GM12878 (cell line): ENCODE data around the gene MYADM. TPM values are rescaled to one million over a fixed set of nuclear protein-coding genes. Genes with fewer than 3 reads are reported as not detected.

ENCODE experiments used
- ATAC-seq: fragments of 200-7000 bp; cut with Tn5 transposase; 3 replicates; pipeline ENCODE4 v1.9.1; 2020; ENCODE audit warnings: mild to moderate bottlenecking, moderate library complexity
- BruUV-seq: library from RNA; stranded (reverse); fragments of 400-500 nt; replicated peaks from 2 replicates; lab custom pipeline; 2021; lab: Mats Ljungman, UMichigan
- CTCF ChIA-PET: fragments of 300-600 bp; sonication (Branson Sonifier 250); formaldehyde crosslinking; extraction: SDS; loops from one replicate; lab custom pipeline; 2021; ENCODE audit warnings: inconsistent platforms; lab: Yijun Ruan, JAX
- POLR2A ChIA-PET: fragments of 350-600 bp; formaldehyde crosslinking; extraction: SDS; loops from one replicate; lab custom pipeline; 2021; ENCODE audit warnings: inconsistent platforms; lab: Charles Lee
- RAD21 ChIA-PET: fragments of 300-600 bp; sonication (Branson Sonifier 250); formaldehyde crosslinking; loops from one replicate; lab custom pipeline; 2023; ENCODE audit warnings: antibody characterized with exemption; ENCODE audit not compliant: unreplicated experiment; lab: Charles Lee
- SMC1A ChIA-PET: fragments of 300-600 bp; sonication (Branson Sonifier 250); formaldehyde crosslinking; loops from one replicate; lab custom pipeline; 2023; ENCODE audit not compliant: unreplicated experiment, uncharacterized antibody; lab: Charles Lee
- DNase-seq: peaks from one replicate; pipeline ENCODE4 v3.0.0-alpha.2; 2011; ENCODE audit warnings: low read depth, low spot score
- FAIRE-seq: peaks from 3 replicates; lab custom pipeline; 2011; peaks lifted over from hg19 to GRCh38; lab: Jason Lieb, UNC
- H2AFZ ChIP-seq: 2 replicates; pipeline ENCODE4 v1.6.0; 2011; ENCODE audit warnings: low read depth, low read length, control low read depth; ENCODE audit not compliant: control insufficient read depth
- H3K27ac ChIP-seq: 2 replicates; pipeline ENCODE4 v1.5.1; 2011; ENCODE audit warnings: control low read depth; ENCODE audit not compliant: control insufficient read depth, insufficient read depth
- H3K27me3 ChIP-seq, 2 experiments: replicated peaks in 1 of 2; 2 replicates each; pipeline versions ENCODE4 v1.6.0 to v1.6.1; 2011; ENCODE audit warnings: low read length in 1 of 2; ENCODE audit not compliant: control insufficient read depth in 2 of 2, insufficient read depth in 2 of 2
- H3K36me3 ChIP-seq, 2 experiments: 2 replicates each; pipeline ENCODE4 v1.5.1; 2011; ENCODE audit warnings: low read length in 1 of 2; ENCODE audit not compliant: control insufficient read depth in 2 of 2, insufficient read depth in 2 of 2
- H3K4me1 ChIP-seq: 2 replicates; pipeline ENCODE4 v1.6.1; 2011; ENCODE audit warnings: mild to moderate bottlenecking, low read length, moderate library complexity, mixed read lengths; ENCODE audit not compliant: control insufficient read depth, insufficient read depth
- H3K4me2 ChIP-seq: 2 replicates; pipeline ENCODE4 v1.6.0; 2011; ENCODE audit warnings: control low read depth; ENCODE audit not compliant: control insufficient read depth, insufficient read depth
- H3K4me3 ChIP-seq: fragments of 200-600 bp; sonication (generic); 2 replicates; pipeline ENCODE4 v1.5.1; 2016
- H3K79me2 ChIP-seq: 2 replicates; pipeline ENCODE4 v1.6.0; 2011; ENCODE audit warnings: low read length; ENCODE audit not compliant: control insufficient read depth, insufficient read depth
- H3K9ac ChIP-seq: 2 replicates; pipeline ENCODE4 v1.8.0; 2011; ENCODE audit warnings: low read length, control low read depth, mixed read lengths; ENCODE audit not compliant: control insufficient read depth, insufficient read depth
- H3K9me3 ChIP-seq: replicated peaks from 3 replicates; pipeline ENCODE4 v1.5.1; 2011; ENCODE audit warnings: mild to moderate bottlenecking, low read length; ENCODE audit not compliant: control insufficient read depth, insufficient read depth
- H4K20me1 ChIP-seq: 2 replicates; pipeline ENCODE4 v1.6.0; 2011; ENCODE audit not compliant: control insufficient read depth, insufficient read depth
- BHLHE40 ChIP-seq, 2 experiments: fragments of 450-650 bp in 1 of 2; IDR thresholded peaks; 2 replicates each; pipeline ENCODE4 v1.6.1; 2011 to 2017; ENCODE audit warnings: low read depth in 2 of 2, borderline replicate concordance in 1 of 2, improper control_type of control experiment in 1 of 2, low read length in 1 of 2, mild to moderate bottlenecking in 1 of 2
- BRCA1 ChIP-seq: IDR thresholded peaks from 2 replicates; pipeline ENCODE4 v1.6.1; 2011; ENCODE audit warnings: low read depth, low read length, improper control_type of control experiment
- CBX3 ChIP-seq: fragments of 200-600 bp; sonication (generic); IDR thresholded peaks from 2 replicates; pipeline ENCODE4 v1.6.1; 2016; ENCODE audit warnings: low read depth, borderline replicate concordance
- CEBPB ChIP-seq, 2 experiments: fragments of 150-350 bp in 1 of 2; IDR thresholded peaks; 2 replicates each; pipeline ENCODE4 v1.6.1; 2012 to 2014; ENCODE audit warnings: low read depth in 2 of 2, low read length in 2 of 2, borderline replicate concordance in 1 of 2, inconsistent platforms in 1 of 2
- CREB1 ChIP-seq: IDR thresholded peaks from 2 replicates; pipeline ENCODE4 v1.6.1; 2012; ENCODE audit warnings: low read depth, mild to moderate bottlenecking, inconsistent platforms
- EP300 ChIP-seq, 2 experiments: fragments of 150-350 bp in 1 of 2; IDR thresholded peaks; 2 replicates each; pipeline ENCODE4 v1.6.1; 2011 to 2012; ENCODE audit warnings: low read depth in 2 of 2, low read length in 2 of 2, borderline replicate concordance in 1 of 2, improper control_type of control experiment in 1 of 2, inconsistent platforms in 1 of 2; ENCODE audit not compliant: control insufficient read depth in 1 of 2
- EZH2 ChIP-seq: IDR thresholded peaks from 2 replicates; pipeline ENCODE4 v1.6.1; 2012; ENCODE audit warnings: low read depth, mild to moderate bottlenecking, control low read depth, inconsistent platforms, low read length, borderline replicate concordance; ENCODE audit not compliant: control insufficient read depth
- FOS ChIP-seq: IDR thresholded peaks from 3 replicates; pipeline ENCODE4 v1.6.1; 2011; ENCODE audit warnings: borderline replicate concordance; ENCODE audit not compliant: insufficient read length; ENCODE audit errors: extremely low read depth
- JUNB ChIP-seq: IDR thresholded peaks from 2 replicates; pipeline ENCODE4 v1.6.1; 2016; ENCODE audit warnings: antibody characterized with exemption, mild to moderate bottlenecking
- NR2C1 ChIP-seq: fragments of 450-650 bp; IDR thresholded peaks from 2 replicates; pipeline ENCODE4 v1.6.1; 2017; ENCODE audit warnings: antibody characterized with exemption, mild to moderate bottlenecking, moderate library complexity
- NRF1 ChIP-seq: conservative IDR thresholded peaks from 2 replicates; pipeline ENCODE4 v1.6.1; 2011; ENCODE audit warnings: mild to moderate bottlenecking, low read depth, low read length, improper control_type of control experiment
- POLR2AphosphoS2 ChIP-seq: IDR thresholded peaks from 2 replicates; pipeline ENCODE4 v1.6.1; 2011; ENCODE audit warnings: low read depth, mild to moderate bottlenecking, low read length, improper control_type of control experiment, moderate library complexity
- SMC3 ChIP-seq: IDR thresholded peaks from 2 replicates; pipeline ENCODE4 v1.6.1; 2011; ENCODE audit warnings: low read length, improper control_type of control experiment, borderline replicate concordance
- SP1 ChIP-seq: IDR thresholded peaks from one replicate; pipeline ENCODE4 v1.6.1; 2011; ENCODE audit warnings: low read depth, low read length
- TAF1 ChIP-seq: IDR thresholded peaks from 2 replicates; pipeline ENCODE4 v1.6.1; 2011; ENCODE audit warnings: mild to moderate bottlenecking, low read depth, low read length, borderline replicate concordance
- WGBS: methylation state at CpG from one replicate; pipeline ENCODE4 v1.1.6; 2016; ENCODE audit warnings: low lambda C conversion rate; ENCODE audit not compliant: insufficient replicate concordance, insufficient coverage; ENCODE audit errors: missing lambda C conversion rate; 5-methylcytosine and 5-hydroxymethylcytosine counted together
- in situ Hi-C: fragments of 300-500 bp; cut with MboI; formaldehyde crosslinking; loops from 9 replicates; pipeline ENCODE4 v1.14.3; 2018; ENCODE audit warnings: mixed read lengths
- intact Hi-C: fragments of 100-400 bp; cut with micrococcal nuclease; formaldehyde crosslinking; loops from one replicate; pipeline ENCODE4 v1.14.2; 2022; ENCODE audit not compliant: unreplicated experiment
- polyA plus RNA-seq, 11 experiments: library from polyadenylated mRNA; depleted of rRNA in 4 of 11; unstranded in 6 of 11; stranded (reverse) in 5 of 11; fragments of >200 nt; fragmentation: Nextera tagmentation in 4 of 11; fragmentation: Illumina TruSeq in 1 of 11; extraction: Ambion mirVana in 4 of 11; extraction: Trizol in 1 of 11; gene quantifications; 1 replicate in 1 of 11; 2 replicates in 10 of 11; pipeline versions ENCODE4 v1.2.1 to v1.2.3, GENCODE V29; 2011 to 2016; ENCODE audit warnings: inconsistent platforms in 2 of 11, missing spikeins in 2 of 11, low read depth in 1 of 11
- total RNA-seq, 4 experiments: library from RNA; depleted of rRNA in 3 of 4; stranded (reverse); fragments of >200 nt in 3 of 4; fragmentation: Illumina TruSeq in 1 of 4; extraction: Trizol in 1 of 4; gene quantifications; 2 replicates each; pipeline versions ENCODE4 v1.2.1 to v1.2.3, GENCODE V29; 2013 to 2021
- TF ChIP-seq, protein P1 (sequence below): fragments of 450-650 bp; IDR thresholded peaks from 2 replicates; pipeline ENCODE4 v1.6.1; 2018; ENCODE audit warnings: borderline replicate concordance, mild to moderate bottlenecking; ENCODE audit not compliant: partially characterized antibody
- TF ChIP-seq, protein P2 (sequence below): fragments of 450-650 bp; IDR thresholded peaks from 2 replicates; pipeline ENCODE4 v1.6.1; 2017; ENCODE audit warnings: mild to moderate bottlenecking, low read depth, inconsistent platforms; ENCODE audit not compliant: poor library complexity, severe bottlenecking
- TF ChIP-seq, protein P3 (sequence below): fragments of 450-650 bp; IDR thresholded peaks from 2 replicates; pipeline ENCODE4 v1.6.1; 2016; ENCODE audit warnings: mild to moderate bottlenecking

MYADM gene
- total and polyA plus RNA-seq, 10 of the 15 experiments (the other 5 are each of a cell fraction or from before 2014, with no cell fraction given), result 0.04 to 0.46 (median 0.10) TPM

DNA sequence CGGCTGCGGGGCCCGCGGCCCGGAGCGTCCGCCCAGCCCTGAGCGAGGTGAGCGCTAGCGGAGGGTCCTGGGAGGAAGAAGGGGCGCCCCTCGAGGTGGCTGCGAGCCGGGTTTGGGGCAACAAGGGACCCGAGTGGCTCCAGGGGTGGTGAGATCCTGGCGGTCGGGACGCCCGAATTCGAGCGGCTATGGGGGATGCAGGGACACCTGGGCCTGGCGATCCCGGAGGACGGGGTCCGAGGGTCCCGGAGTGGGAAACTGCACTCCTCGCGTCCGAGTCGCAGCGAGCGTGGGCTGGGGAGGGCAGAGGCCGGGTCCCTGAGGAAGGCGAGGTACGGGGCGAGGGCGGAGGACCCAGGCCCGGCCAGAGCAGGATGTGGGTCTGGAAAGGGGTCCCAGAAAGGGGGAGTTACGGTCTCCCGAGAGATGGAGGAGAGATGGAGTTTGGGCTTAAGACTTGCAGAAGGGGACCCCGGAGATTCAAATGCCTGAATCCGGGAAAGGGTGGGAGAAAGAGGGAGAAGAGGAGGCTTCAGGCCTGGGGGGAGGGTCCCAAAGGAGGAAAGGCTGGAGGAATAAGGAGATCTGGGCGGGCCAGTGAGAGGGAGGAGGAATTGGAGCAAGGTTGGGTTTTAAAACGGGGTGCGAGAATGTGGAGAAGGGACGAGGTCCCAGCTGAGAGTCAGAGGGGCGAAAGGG, 41.9 kb downstream of the MYADM start:
- H3K27ac ChIP-seq, result no peak overlapping the region
- no TSS peak for BruUV-seq
- H3K9me3 ChIP-seq, result no peaks in the 10 kb centered on the region; the same call in 2 of the 3 replicates
- no peaks in the 10 kb centered on the region for H3K36me3 ChIP-seq
- H3K79me2 ChIP-seq, result no peaks in the 10 kb centered on the region
- H3K4me1 ChIP-seq, result no peaks in the 10 kb centered on the region
- 24% methylated on average over 44 of the region's 47 CpGs for WGBS
- H3K9ac ChIP-seq, result no peak overlapping the region
- CTCF ChIA-PET, result no interaction called here
- TF ChIP-seq EP300 (IDR thresholded peaks at IDR 0.05; ENCODE audit: borderline replicate concordance in 1 of 2, control insufficient read depth in 1 of 2, low read depth in 2 of 2, low read length in 2 of 2) (no peak), NRF1 (no peak), CBX3 (no peak), BRCA1 (no peak), CREB1 (no peak), JUNB (no peak), SMC3 (no peak), EZH2 (no peak), POLR2AphosphoS2 (no peak), SP1 (no peak), CEBPB (IDR thresholded peaks at IDR 0.05; ENCODE audit: borderline replicate concordance in 1 of 2, low read depth in 2 of 2, low read length in 2 of 2) (no peak), TAF1 (no peak), BHLHE40 (IDR thresholded peaks at IDR 0.05; ENCODE audit: borderline replicate concordance in 1 of 2, low read depth in 2 of 2, low read length in 1 of 2) (no peak), NR2C1 (no peak), FOS (no peak)
- TF ChIP-seq, protein P1, sequence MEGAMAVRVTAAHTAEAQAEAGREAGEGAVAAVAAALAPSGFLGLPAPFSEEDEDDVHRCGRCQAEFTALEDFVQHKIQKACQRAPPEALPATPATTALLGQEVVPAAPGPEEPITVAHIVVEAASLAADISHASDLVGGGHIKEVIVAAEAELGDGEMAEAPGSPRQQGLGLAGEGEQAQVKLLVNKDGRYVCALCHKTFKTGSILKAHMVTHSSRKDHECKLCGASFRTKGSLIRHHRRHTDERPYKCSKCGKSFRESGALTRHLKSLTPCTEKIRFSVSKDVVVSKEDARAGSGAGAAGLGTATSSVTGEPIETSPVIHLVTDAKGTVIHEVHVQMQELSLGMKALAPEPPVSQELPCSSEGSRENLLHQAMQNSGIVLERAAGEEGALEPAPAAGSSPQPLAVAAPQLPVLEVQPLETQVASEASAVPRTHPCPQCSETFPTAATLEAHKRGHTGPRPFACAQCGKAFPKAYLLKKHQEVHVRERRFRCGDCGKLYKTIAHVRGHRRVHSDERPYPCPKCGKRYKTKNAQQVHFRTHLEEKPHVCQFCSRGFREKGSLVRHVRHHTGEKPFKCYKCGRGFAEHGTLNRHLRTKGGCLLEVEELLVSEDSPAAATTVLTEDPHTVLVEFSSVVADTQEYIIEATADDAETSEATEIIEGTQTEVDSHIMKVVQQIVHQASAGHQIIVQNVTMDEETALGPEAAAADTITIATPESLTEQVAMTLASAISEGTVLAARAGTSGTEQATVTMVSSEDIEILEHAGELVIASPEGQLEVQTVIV, result no peak
- TF ChIP-seq, protein P2, sequence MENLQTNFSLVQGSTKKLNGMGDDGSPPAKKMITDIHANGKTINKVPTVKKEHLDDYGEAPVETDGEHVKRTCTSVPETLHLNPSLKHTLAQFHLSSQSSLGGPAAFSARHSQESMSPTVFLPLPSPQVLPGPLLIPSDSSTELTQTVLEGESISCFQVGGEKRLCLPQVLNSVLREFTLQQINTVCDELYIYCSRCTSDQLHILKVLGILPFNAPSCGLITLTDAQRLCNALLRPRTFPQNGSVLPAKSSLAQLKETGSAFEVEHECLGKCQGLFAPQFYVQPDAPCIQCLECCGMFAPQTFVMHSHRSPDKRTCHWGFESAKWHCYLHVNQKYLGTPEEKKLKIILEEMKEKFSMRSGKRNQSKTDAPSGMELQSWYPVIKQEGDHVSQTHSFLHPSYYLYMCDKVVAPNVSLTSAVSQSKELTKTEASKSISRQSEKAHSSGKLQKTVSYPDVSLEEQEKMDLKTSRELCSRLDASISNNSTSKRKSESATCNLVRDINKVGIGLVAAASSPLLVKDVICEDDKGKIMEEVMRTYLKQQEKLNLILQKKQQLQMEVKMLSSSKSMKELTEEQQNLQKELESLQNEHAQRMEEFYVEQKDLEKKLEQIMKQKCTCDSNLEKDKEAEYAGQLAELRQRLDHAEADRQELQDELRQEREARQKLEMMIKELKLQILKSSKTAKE, result no peak
- TF ChIP-seq, protein P3, sequence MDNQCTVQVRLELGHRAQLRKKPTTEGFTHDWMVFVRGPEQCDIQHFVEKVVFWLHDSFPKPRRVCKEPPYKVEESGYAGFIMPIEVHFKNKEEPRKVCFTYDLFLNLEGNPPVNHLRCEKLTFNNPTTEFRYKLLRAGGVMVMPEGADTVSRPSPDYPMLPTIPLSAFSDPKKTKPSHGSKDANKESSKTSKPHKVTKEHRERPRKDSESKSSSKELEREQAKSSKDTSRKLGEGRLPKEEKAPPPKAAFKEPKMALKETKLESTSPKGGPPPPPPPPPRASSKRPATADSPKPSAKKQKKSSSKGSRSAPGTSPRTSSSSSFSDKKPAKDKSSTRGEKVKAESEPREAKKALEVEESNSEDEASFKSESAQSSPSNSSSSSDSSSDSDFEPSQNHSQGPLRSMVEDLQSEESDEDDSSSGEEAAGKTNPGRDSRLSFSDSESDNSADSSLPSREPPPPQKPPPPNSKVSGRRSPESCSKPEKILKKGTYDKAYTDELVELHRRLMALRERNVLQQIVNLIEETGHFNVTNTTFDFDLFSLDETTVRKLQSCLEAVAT, result no peak
- TF ChIP-seq, all 136 proteins: peak for 0
- intact Hi-C loops (no loop called here), in situ Hi-C loops (no loop called here)
- H2AFZ ChIP-seq, result no peak overlapping the region
- ATAC-seq (no peak), DNase-seq (no peak), FAIRE-seq (no peak)
- ChIA-PET POLR2A (no interaction called here), SMC1A (no interaction called here), RAD21 (no interaction called here)
- H3K4me2 ChIP-seq, result no peak overlapping the region
- H3K27me3 ChIP-seq, result no peaks in the 10 kb centered on the region
- H3K4me3 ChIP-seq, result no peak overlapping the region
- H4K20me1 ChIP-seq, result no peaks in the 10 kb centered on the region
